Superior temporal gyrus (tissue), 1 donor: ENCODE data around the gene C13orf46.

ENCODE experiments used
- DNase-seq: peaks from one replicate; pipeline ENCODE4 v3.0.0-alpha.2; 2016; ENCODE audit errors: extremely low spot score

C13orf46 gene

DNA sequence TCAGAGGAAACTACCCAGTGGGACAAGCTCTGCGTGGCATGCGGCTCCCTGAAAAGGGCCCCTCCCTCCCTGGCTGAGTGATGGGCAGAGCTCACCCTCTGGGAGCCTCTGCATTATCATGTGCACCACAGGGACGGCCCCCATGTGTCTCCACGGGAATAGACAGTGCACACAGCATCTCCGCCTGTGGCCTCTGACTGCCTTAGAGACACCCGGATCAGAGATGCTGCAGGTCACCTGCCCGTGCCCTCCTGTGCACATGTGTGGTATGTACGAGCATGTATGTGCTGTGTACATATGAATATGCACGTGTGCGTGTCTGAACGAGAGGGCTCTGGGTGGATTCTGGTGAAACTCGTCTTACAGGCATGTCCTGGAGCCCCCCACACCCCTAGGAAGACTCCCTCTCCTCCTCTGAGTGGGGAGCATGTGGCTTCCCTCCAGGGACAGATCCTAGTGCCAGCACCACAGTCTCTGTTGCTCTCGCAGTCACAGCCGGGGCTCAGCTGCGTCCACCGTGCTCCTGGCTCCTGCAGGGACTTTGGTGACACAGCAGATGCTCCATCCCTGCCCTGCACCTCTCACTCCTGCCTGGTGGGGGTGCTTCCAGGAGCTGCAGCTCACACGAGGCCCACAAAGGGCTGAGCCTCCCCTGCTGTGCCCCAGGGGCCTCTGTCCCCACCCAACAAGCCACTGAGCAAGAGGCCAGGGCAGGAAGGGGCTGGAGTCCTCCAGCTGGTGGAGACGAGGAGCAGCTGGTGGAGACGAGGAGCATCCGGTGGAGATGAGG lies 19.6 kb downstream of the C13orf46 start:
- no peak for DNase-seq

DNA sequence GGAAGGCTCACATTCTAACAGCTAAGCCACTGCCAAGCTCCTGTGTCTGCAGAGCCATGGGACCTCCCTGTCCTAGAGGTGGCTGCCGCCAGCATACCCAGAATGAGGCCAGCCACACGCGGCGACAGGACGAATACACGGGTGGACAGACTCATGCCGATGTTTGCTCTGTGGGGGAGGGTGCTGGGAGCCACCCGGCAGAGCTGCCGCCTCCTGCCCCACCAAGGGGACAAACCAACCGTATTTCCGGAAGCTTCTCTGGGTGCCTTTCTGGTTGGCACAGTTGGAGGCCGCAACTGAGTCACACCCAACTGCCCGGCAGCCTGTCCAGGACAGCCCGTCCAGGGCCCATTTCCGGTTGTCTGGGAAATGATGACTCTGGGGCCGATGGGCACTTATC lies 20.3 kb downstream of the C13orf46 start:
- DNase-seq, result no peak

DNA sequence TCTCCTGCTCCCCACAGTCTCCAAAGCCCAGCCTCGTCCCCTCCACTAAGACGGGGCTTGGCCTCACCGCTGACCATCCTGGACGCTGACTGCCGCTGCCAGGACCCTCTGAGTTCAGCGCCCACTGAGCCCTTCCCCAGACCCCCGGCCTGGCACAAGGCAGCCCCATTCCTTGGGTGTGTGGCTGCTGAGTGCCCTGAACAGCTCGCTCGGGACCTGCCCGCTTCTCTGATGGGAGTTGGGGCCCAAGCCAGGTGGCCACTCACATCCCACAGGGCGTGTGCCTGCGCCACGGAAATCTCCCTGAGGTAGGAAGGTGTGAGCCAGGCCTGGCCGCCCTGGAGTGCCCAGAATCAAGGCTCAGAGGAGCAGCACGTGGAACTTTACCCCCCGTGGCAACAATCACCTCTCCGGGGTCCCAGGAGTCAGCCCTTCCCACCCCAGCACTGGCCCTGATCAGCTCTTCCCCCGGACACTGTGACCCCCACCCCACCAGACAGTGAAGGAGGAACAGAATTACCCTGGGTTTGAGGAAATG lies 20.8 kb downstream of the C13orf46 start:
- DNase-seq, result no peak

DNA sequence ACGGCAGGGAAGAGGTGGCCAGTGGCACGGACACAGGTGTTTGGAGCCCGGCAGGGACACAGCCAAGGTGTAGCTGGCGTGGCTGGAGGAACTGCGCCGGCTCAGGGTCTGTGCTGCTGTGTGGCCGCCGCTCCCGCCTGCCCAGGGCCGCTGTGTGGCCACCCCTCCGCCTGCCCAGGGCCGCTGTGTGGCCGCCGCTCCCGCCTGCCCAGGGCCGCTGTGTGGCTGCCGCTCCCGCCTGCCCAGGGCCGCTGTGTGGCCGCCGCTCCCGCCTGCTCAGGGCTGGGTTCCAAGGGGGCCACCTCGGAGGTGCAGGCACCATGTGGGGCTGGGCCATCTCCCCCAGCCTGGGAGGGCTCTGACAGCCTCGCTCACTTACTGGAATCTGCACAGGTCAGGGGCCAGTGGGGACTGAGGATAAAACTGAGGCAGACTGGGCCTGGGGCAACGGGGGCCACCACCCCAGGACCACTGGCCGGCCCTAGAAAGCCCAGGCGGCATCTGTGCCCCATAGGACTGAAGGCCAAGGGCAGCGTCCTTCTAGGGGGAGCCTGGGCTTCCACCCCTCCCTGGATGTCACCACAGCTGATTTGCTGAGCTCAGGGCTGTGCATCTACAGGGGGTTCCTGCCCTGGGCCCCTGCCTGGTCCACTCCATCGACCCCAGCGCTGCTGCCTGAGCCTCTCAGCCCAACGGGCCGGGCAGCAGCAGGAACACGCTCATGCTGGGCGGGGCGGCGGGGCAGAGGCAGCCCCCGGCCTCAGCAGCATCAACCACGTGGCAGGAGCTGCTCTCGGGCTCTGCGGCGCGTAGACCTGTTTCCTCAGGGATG lies 21.5 kb downstream of the C13orf46 start:
- DNase-seq, result no peak

DNA sequence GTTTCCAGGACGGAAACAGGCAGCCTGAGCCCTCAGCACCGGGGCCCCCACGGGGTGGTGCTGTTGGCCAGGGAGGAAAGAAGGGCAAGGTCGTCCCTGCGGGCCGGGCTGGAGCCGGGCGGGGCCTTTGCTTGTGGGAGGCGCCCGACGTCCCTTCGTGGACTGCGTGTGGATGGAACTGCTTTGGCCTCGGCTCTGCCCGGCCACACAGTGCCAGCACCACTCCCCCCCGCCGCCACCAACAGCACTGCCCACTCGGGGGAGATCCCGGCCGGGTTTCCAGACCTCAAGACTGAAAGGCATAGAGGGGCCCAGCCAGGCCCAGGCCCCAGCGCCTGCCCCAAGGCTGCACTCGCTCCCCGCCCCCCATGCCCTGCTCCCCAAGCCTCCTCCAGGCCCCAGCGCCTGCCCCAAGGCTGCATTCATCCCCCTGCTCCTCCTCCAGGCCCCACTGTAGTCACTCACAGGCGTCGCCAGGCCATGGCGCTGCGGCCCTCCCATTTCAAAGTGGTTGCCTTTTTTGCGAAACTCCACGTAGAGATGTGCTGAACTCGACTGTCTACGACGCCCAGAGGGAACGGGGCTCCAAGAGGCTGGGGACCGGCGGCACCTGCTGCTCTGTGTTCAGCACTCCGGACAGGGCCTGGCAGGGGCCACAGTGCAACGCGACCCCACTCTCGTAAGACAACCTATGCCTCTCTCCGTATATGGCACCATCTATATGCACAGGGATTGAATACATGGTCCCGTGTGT lies 22.5 kb downstream of the C13orf46 start:
- peak; percentile 74 for DNase-seq

DNA sequence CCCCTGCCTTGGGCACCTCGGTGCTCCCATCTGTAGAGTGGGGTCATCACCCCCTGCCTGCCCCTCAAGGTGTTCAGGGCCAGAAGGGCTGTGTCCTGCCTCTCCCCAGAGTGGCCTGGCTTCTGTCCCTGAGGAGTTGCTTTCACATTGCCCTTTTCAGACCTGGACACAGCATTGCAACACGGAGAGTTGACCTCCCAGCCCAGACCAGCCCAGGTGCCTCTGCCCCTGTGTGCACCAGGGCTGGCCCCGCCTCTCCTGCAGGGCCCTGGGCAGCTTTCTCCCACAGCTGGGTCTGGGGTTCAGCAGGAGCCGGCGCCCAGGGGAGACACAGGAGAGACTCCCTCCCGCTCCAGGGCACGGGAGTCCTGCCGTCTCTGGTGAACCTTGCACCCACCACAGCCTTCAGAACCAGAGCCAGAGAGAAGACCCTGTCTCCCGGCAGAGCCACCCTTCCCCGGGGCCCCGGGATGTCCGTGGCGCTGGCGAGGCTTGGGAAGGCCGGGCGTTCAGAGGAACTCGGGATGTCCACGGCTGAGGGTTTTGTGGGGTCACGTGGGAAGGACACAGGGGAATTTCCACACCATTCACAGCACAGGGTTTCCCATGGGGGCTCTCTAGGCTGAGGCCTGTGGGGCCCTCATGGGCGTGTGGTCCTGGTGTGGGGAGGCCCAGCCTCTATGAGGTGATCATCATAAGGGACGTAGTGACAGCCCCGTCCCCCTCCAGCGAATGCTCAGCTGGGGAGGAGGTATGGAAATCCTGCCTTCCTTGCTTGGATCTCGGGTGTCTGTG lies 23.2 kb downstream of the C13orf46 start:
- no peak for DNase-seq

DNA sequence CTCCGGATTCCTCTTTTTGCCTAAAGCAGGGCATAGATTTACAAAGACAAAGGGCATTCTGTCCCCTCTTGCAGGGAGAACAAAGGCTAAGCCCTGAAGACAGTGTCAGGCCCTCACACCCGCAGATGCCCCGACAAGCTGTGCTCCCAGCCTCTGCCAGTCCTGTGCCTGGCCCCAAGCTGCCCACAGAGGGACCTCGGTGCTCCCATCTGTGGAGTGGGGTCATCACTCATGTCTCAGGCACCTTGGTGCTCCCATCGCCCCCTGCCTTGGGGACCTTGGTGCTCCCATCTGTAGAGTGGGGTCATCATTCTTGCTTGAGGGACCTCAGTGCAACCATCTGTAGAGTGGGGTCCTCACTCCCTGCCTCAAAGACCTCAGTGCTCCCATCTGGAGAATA lies 24.3 kb downstream of the C13orf46 start:
- no peak for DNase-seq

DNA sequence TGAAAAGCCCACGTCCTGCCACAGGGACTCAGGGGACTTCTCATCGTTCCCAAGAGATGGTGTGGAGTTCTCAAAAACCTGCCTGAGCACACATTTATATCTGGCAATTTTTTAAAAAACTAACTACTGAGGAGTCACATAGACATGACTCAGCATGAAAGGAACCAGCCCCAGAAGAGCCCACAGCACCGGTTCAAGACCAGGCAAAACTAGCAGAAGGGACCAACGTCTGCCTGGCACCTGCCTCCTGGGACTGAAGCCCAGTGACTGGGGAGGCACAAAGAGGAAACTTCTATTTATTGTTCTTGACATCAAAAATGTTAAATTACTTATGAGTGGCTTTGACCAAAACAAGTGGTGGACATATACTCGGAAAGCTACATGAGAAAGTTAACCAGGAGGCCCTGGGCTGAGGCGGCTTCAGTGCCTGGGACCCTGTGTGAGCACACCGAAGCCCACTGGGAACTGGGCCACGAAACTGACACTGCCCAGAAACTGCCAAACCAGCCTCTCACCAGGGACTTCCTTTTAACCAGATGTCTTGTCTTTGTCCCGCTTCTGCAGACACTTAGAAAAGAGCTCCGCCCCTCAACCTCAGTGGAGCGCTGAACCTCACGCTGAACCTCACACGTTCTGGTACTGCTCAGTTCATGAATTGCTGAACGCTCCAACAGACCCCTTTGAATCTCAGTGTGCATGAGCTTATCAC lies 25.7 kb downstream of the C13orf46 start:
- no peak for DNase-seq

DNA sequence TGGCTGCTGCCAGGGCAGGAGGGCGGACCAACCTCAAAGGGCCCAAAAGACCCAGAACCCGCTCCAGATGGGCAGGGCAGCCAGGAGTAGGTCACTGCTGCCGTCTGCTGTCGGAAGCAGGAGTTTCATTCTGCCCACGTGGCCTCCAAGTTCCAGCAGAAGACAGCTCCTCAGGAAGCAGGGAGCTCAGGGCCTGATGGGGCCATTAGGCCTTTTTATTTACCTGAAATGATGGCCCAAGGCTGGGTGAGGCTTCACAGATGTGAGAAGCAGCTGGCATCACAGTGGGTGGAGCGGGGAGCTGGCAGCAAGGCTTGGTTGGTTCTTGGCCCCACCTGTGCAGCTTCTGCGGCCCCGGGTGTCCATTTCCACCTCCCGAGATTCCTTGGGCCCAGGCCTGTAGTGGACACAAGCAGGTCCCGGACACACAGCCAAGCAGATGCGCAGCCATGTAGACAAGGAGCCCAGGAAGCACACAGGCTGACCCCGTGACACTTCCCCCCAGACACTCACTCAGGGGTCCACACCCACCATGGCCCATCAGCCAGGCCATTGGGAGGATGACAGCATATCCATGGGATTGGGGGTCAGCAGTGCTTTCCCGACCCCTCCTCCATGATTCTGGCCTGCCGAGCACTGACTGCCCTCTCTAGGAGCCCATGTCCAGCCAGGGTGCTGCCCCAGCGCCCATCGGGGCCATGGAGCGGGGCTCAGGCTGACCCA lies 26.4 kb downstream of the C13orf46 start:
- DNase-seq, result peak; percentile 50

DNA sequence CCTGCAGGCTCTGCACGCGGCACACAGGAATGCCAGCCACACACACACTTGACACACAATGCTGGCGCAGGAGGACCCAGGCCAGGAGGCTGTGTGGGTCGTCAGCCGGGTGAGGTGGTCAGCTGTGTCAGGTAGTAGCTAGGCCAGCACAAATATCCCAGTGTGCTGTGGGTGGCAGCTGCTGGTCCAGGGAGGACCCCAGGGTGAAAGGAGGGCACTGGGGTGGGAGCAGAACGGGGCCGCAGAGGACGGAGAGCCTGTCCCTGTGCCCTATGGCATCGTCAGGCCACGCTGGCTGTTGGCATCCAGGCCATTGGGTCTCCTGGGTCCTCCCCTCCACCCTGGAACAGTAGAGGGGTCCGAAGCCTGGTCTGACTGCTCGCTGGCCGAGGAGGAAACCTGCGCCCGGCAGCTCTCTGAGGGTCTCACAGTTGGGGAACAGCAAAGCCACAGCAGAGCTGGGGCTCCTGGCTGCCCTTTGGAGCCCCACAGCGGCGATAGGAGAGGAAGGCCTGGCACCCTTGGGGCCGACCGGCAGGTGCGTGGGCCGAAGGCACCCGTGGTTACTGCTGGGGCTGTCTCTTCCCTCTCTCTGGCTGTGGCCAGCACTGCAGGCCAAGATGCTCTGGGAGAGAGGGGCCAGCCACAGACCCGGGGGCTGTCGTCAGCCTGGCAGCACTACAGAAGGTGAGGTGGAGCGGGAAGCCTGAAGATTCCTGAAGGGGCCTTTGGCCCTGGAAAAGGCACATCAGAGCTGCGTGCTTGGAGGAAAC lies 27.3 kb downstream of the C13orf46 start:
- no peak for DNase-seq

DNA sequence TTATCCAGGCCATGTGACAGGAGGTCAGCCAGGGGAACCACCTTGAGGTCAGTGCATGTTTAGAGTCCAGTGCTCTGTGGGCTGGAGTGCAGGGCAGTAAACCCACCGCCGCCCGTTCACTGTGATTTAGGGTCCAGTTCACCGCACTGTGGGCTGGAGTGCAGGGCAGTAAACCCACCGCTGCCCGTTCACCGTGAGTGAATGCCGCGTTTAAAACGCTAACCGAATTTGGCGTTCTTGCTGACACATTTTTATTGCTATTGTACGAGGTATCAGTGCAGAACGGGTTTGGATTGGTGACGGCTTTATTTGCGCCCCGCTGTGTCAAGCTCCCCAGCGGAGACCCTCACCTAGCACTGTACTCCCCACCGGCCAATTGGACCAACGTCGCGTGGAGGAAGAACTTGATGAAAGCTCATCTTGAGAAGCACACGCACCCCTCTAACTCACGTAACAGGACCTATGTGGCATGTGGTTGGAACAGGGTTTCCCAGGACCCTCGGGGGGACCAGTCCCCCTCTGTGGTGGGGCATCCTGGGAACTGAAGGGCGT lies 27.9 kb downstream of the C13orf46 start:
- no peak for DNase-seq

DNA sequence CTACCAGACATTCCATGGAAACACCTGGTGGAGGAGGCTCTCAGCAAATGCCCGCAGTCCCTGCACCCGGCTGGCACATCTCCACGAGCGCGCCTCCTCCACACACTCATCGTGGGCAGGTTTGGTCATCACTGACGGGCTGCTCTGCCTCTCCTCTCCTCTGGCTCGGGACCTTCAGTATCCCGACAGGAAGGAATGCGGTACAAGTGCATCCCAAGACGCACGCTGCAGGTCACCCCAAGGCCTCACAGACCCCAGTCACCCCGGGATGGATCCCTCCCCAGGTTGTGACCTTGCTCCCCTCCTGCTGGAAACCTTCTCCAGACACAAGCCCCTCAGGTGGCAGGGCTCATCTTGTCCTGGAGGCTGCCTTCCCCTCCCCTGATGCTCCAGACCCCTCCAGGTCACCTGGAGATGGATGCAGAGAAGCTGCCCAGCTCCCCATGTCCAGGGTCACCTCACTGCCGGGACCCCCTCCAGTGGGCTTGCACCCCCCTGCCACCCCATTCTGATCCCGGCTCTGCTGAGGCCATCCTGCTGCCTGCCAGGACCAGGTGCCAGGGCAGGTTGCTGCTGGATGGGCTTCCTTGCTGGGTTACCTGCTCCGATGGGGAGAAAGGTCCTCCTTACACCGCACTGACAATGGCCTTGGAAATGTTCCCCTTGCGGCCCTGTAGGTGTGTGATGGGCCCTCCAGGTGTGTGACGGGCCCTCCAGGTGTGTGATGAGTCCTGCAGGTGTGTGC lies 29.9 kb downstream of the C13orf46 start:
- no peak for DNase-seq

DNA sequence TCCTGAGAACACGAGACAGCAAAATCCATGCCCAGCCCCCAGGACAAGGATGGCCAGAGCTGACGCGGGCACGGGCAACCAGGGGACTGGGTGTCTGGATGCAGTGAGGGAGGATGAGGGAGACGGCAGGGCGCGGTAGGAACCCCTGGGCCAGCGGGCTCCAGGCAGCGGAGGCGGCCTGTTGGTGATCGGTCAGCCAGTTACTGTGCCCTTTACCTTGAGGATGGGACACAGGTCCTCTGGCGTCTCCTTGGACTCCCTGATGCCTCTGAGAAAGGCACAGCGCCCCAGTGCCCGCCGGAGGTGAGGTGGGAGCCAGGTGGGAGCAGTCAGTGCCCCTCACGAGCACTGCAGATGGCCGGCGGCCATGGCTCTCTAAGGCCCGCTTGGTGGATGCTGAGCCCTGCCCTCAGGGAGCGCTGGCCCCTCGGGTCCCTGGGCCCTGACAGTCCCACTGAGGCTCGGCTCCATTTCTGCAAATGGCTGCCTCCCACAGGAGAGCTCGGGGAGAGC lies 31.2 kb downstream of the C13orf46 start:
- DNase-seq, result no peak

DNA sequence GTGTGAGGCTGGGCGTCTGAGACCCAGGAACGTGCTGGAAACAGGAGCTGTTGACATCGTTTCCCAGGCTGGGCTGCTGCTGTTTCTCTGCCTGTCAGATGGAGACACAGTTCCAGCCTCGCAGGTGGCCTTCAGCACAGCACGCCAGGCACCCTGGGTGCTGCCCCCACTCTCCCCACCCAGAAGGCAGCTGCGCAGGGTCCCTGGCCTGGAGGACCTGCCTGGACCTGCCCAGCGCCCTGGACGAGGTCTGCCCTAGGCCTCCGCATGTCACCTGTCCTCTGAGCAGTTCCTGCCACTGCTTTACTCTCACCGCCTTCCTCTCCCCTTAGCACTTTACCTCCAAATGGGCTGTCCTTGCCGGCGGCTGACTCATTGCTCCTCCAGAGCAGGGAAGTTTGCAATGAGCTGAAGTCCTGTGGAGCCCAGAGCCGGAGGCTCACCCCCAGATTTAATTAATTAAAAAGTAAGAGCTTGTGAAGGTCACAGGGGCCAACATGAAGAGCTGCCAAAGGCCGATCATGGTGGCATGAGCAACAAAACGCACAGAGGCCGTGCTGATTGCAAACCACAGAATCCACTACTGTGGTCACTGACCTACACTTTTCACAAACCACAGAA lies 32.2 kb downstream of the C13orf46 start:
- DNase-seq, result no peak

DNA sequence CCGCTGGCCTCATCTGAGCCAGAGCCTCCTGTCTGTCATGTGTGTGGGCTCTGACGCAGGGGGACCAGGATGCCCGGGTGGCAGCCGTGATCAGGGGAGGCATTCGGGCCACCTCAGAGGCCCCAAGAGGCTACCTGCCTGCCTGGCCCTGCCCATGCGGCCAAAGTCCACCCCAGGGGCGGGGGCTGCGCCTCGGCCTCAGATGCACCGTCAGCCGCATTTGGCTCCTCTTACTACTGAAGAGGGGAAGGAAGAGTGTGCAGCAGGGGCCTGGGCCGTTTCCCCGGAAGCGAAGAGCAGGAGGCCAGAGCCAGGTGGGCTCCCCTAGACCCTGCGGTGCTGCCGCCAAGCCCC lies 34.0 kb downstream of the C13orf46 start:
- DNase-seq, result no peak

DNA sequence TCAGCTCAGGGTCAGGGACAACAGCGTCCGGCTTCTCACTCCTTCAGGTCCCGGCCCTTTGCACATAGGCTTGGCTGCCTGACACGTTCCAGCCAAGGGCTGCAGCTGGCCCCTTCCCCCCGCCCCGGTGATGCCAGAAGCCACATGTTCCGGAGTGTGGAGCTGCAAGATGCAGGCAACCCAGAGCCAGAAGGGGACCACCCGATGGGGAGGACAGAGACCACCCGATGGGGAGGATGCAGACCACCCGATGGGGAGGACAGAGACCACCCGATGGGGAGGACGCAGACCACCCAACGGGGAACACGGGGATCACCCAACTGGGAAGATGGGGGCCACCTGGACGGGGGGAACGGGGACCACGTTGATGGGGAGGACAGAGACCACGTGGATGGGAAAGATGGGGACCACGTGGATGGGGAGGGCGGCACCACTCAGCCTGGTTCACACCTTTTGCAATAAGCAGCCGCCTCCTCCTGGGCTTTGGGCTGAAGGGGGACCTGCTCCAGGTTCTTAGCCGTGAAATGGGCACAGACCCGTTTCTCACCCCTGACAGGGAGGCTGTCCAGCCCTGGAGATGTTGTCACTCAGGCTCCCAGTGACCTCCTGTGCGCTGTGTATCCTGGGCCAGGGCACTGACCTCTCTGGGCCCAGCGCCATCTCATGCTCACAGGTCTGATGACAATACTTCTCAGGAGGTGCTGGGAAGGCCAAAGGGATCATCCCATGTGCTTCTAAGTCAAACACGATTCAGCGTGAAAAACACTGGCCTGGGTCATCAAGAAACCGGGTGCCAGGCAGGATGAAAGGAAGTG lies 34.5 kb downstream of the C13orf46 start:
- no peak for DNase-seq

DNA sequence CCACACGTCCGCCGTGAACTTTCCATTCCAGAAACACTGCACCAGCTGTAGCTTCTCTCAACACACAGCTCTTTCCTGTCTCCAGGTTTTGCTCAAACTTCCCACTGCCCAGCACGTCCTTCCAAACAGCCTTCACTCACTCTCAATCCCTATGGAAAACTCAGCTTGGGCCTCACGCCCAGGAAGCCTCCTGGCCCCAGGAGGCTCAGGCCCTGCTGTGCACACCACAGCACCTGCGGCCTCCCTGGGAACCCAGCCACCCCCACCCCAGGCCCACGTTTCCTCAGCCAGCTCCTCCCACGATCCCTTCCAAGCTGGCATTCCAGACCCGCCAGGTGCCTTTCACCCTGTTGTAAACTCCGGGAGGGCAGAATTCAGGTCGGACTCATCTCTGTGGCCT lies 35.2 kb downstream of the C13orf46 start:
- DNase-seq, result no peak
